Osteocyte (in vitro differentiated cells): ENCODE data around the gene ACTR3. TPM values are rescaled to one million over a fixed set of nuclear protein-coding genes. Genes with fewer than 3 reads are reported as not detected.

Experiments used
- DNase-seq: peaks from one replicate; pipeline ENCODE4 v3.0.0; 2021; ENCODE audit warnings: mixed read lengths; ENCODE audit not compliant: unreplicated experiment; ENCODE audit errors: extremely low spot score
- H3K27ac Mint-ChIP-seq: one replicate; pipeline ENCODE4 v1.8.0; 2021; ENCODE audit warnings: mild to moderate bottlenecking, mixed read lengths; ENCODE audit not compliant: unreplicated experiment
- H3K27me3 Mint-ChIP-seq: one replicate; pipeline ENCODE4 v1.8.0; 2021; ENCODE audit warnings: mixed read lengths; ENCODE audit not compliant: unreplicated experiment
- H3K36me3 Mint-ChIP-seq: one replicate; pipeline ENCODE4 v1.8.0; 2021; ENCODE audit warnings: mixed read lengths; ENCODE audit not compliant: unreplicated experiment
- H3K4me1 Mint-ChIP-seq: one replicate; pipeline ENCODE4 v1.8.0; 2021; ENCODE audit warnings: mixed read lengths; ENCODE audit not compliant: unreplicated experiment
- H3K4me3 Mint-ChIP-seq: one replicate; pipeline ENCODE4 v1.8.0; 2021; ENCODE audit warnings: mild to moderate bottlenecking, moderate library complexity, mixed read lengths; ENCODE audit not compliant: unreplicated experiment
- H3K9me3 Mint-ChIP-seq: one replicate; pipeline ENCODE4 v1.8.0; 2021; ENCODE audit warnings: mixed read lengths; ENCODE audit not compliant: unreplicated experiment
- total RNA-seq: library from RNA; stranded (reverse); gene quantifications from 2 replicates; pipeline ENCODE4 v1.2.1, GENCODE V29; 2021
- TF ChIP-seq, protein P1 (sequence below): fragments of 200-600 bp; sonication (generic); IDR thresholded peaks from 2 replicates; pipeline ENCODE4 v1.5.0; 2021; ENCODE audit warnings: antibody characterized with exemption, mild to moderate bottlenecking, moderate library complexity

ACTR3 gene
- total RNA-seq, 1 donor from 2014 or later, result 255 TPM

DNA sequence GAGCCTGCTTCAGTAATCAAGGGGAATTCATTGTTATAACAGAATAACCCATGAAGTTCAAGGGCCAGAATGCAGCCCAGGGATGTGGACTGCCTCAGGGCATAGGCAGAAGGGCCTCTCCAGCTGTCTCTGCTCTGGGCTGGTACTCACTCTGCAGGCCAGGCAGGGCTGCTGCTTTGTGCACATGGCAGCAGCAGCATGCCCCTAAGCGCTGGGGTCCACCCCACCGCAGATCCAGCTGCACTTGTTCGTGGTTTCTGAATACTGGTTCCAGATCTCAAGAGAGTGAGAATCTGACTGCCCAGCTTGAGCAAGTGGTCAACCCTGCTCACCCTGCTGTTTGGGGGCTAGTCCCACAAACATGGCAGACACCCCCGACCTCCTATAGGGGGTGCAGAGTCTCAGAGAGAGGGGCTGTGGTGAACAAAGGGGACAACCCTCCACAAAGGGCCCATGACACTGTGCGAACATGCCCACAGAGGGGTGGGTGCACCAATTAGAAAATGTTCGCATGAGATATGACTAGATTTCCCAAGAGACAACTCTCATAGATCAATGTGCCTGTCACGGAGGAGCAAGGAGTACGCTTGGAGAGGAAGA lies 87.3 kb downstream of the ACTR3 start:
- Mint-ChIP-seq H3K27ac (no peak overlapping the region), H3K27me3 (no peaks in the 10 kb centered on the region), H3K4me3 (no peak overlapping the region), H3K4me1 (peaks cover 13% of the 10 kb centered on the region), H3K9me3 (peaks cover 3% of the 10 kb centered on the region), H3K36me3 (peaks cover 7% of the 10 kb centered on the region)
- TF ChIP-seq, protein P1, sequence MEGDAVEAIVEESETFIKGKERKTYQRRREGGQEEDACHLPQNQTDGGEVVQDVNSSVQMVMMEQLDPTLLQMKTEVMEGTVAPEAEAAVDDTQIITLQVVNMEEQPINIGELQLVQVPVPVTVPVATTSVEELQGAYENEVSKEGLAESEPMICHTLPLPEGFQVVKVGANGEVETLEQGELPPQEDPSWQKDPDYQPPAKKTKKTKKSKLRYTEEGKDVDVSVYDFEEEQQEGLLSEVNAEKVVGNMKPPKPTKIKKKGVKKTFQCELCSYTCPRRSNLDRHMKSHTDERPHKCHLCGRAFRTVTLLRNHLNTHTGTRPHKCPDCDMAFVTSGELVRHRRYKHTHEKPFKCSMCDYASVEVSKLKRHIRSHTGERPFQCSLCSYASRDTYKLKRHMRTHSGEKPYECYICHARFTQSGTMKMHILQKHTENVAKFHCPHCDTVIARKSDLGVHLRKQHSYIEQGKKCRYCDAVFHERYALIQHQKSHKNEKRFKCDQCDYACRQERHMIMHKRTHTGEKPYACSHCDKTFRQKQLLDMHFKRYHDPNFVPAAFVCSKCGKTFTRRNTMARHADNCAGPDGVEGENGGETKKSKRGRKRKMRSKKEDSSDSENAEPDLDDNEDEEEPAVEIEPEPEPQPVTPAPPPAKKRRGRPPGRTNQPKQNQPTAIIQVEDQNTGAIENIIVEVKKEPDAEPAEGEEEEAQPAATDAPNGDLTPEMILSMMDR, result no peak
- DNase-seq, result no peak

DNA sequence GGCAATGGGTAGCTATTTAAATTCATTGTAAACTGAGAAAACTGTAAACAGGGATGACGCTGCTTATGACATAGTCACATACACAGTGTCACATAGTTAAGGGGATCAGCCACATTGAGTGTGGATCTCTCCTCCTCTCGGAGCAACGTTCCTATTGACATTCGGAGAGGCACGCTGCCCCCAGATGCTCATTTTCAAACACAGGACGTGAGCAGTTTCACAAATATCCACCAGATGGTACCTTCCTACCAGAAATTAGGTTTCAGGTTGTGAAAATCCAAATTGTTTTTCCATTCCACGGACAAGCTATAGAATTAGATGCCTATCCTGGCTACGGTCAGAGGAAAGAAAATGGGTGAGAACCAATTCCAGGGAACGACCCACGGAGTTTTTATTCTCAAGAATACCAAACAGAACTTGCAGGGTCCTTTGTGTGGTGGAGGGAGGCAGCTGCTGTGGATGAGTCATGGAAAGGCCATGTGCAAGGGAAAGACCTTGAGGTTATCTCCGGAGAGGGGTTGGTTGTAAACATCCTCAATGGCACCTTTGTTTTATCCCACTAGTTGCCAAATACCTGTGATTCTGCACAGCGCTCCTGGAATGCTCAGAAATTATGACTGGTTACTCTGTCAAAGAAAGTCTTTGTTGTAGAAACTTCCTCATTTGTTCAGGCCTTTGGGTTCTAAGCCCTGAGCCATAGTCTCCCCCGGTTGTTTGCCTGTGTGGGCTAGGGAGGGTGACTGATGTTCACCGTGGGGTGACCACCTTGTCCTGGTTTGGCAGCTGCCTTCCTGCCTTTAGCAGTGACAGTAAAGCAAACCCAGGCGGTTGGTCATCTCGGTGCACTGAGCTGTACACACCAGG lies 88.0 kb downstream of the ACTR3 start:
- Mint-ChIP-seq H3K9me3 (peaks cover 3% of the 10 kb centered on the region), H3K27me3 (no peaks in the 10 kb centered on the region), H3K36me3 (peaks cover 7% of the 10 kb centered on the region), H3K27ac (no peak overlapping the region), H3K4me1 (peaks cover 13% of the 10 kb centered on the region), H3K4me3 (no peak overlapping the region)
- TF ChIP-seq, protein P1, result peak; percentile 26
- DNase-seq, result no peak

DNA sequence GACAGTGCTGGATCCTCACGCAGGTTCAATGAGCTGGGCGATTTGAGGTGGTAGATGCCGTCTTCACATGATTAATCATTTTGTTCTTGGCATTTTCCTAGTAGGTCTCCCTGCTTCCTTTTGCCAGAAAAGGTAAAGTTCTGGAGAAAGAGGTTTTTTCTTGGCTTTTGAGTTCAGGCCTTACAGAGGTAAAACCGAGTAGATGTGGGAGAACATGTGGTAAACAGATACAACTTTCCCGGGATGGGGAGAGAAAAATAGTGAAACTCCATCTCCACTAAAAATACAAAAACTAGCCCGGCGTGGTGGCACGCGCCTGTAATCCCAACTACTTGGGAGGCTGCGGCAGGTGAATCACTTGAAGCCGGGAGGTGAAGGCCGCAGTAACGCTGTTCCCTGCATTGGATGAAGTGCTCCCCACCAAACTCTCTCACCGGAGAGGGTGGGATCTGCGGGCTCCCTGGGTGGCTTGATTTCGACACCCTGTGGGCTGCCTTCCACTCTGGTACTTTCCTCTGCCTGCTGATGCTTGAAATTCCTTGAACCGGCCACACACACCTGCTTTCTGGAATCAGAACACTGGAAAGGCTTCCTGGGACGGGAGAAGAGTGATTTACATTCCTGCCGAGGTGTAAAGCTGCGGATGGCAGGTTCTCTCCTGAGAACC lies 88.8 kb downstream of the ACTR3 start:
- Mint-ChIP-seq H3K27ac (no peak overlapping the region), H3K9me3 (peaks cover 3% of the 10 kb centered on the region), H3K4me3 (no peak overlapping the region), H3K27me3 (no peaks in the 10 kb centered on the region), H3K36me3 (peaks cover 7% of the 10 kb centered on the region), H3K4me1 (peaks cover 13% of the 10 kb centered on the region)
- DNase-seq, result no peak
- TF ChIP-seq, protein P1, result no peak

DNA sequence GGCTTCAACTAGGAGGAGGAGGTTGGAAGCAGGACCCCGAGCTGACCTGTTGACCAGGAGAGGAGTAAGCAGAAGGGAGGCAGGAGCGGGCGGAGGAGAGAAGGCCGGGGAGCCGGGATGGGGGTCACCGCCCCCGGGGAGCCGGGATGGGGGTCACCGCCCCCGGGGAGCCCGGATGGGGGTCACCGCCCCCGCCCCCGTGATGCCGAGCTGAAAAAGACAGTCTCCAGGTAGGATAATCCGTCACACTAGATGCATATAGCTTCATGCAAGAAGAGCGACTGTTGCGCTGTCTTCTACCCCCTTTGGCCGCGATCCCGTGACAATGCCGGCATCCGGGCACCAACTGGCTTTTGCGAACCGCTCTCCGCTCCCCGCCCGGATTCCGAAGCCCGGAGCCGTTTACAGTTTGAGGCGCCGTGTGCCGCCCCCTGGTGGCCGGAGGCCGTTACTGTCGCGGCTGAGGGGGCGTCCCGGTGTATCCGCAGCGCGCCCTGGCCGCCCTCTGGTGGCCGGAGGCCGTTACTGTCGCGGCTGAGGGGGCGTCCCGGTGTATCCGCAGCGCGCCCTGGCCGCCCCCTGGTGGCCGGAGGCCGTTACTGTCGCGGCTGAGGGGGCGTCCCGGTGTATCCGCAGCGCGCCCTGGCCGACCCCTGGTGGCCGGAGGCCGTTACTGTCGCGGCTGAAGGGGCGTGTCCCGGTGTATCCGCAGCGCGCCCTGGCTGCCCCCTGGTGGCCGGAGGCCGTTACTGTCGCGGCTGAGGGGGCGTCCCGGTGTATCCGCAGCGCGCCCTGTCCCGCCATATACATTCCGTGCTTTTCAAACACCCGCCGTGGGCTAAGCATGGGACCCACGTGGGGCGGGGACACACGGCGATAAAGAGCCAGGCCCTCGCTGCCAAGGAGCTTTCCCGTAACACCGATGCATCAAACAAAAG lies 89.6 kb downstream of the ACTR3 start:
- no peak overlapping the region for H3K4me3 Mint-ChIP-seq
- H3K27ac Mint-ChIP-seq, result no peak overlapping the region
- DNase-seq, result no peak
- H3K9me3 Mint-ChIP-seq, result peaks cover 3% of the 10 kb centered on the region
- H3K36me3 Mint-ChIP-seq, result peaks cover 7% of the 10 kb centered on the region
- TF ChIP-seq, protein P1, result peak; percentile 48
- H3K4me1 Mint-ChIP-seq, result peaks cover 13% of the 10 kb centered on the region
- no peaks in the 10 kb centered on the region for H3K27me3 Mint-ChIP-seq
